Esophagus muscularis mucosa (tissue), 4 donors: ENCODE data around the gene THBS3. TPM values are rescaled to one million over a fixed set of nuclear protein-coding genes. Genes with fewer than 3 reads are reported as not detected.

Source experiments
- DNase-seq: peaks from one replicate; pipeline ENCODE4 v3.0.0-alpha.2; 2017; ENCODE audit errors: extremely low spot score
- H3K27ac ChIP-seq, 4 donors: fragments of 200-600 bp; sonication (generic); replicated peaks in 1 of 4; 1 replicate in 3 of 4; 2 replicates in 1 of 4; pipeline ENCODE4 v1.5.1; 2016 to 2019; ENCODE audit warnings: mild to moderate bottlenecking in 1 of 4
- H3K27me3 ChIP-seq, 4 donors: fragments of 200-600 bp; sonication (generic); one replicate each; pipeline versions ENCODE4 v1.5.1 to v1.6.0; 2016 to 2019
- H3K36me3 ChIP-seq, 4 donors: fragments of 200-600 bp; sonication (generic); one replicate each; pipeline ENCODE4 v1.5.1; 2016 to 2019
- H3K4me1 ChIP-seq, 4 donors: fragments of 200-600 bp; sonication (generic); one replicate each; pipeline ENCODE4 v1.5.1; 2016 to 2019
- H3K4me3 ChIP-seq, 4 donors: fragments of 200-600 bp; sonication (generic); 1 replicate in 2 of 4; 2 replicates in 2 of 4; pipeline ENCODE4 v1.5.1; 2016 to 2019; ENCODE audit warnings: mild to moderate bottlenecking in 4 of 4, moderate library complexity in 1 of 4
- H3K9me3 ChIP-seq, 4 donors: fragments of 200-600 bp; sonication (generic); 1 replicate in 3 of 4; 2 replicates in 1 of 4; pipeline ENCODE4 v1.5.1; 2016 to 2019
- CTCF ChIP-seq, 3 experiments: fragments of 200-600 bp in 2 of 3; fragments of 450-650 bp in 1 of 3; sonication (generic) in 2 of 3; IDR thresholded peaks; one replicate each; pipeline ENCODE4 v1.5.1; 2017 to 2019; ENCODE audit warnings: antibody characterized with exemption in 3 of 3, mild to moderate bottlenecking in 2 of 3, moderate library complexity in 1 of 3
- EP300 ChIP-seq: sonication (generic); formaldehyde crosslinking; IDR thresholded peaks from one replicate; pipeline ENCODE4 v1.6.1; 2017; ENCODE audit warnings: antibody characterized with exemption
- POLR2A ChIP-seq: fragments of 450-650 bp; IDR thresholded peaks from one replicate; pipeline ENCODE4 v1.6.1; 2017; ENCODE audit warnings: antibody characterized with exemption, moderate library complexity, mild to moderate bottlenecking, low read depth
- POLR2AphosphoS5 ChIP-seq, 2 donors: sonication (generic); formaldehyde crosslinking; IDR thresholded peaks; one replicate each; pipeline ENCODE4 v1.6.1; 2017; ENCODE audit warnings: antibody characterized with exemption in 2 of 2
- WGBS: methylation state at CpG from one replicate; pipeline ENCODE4 v1.1.5; 2018; 5-methylcytosine and 5-hydroxymethylcytosine counted together
- intact Hi-C: fragments of 100-400 bp; cut with DNase I; formaldehyde crosslinking; loops from one replicate; pipeline ENCODE4 v1.15.1; 2023
- total RNA-seq, 4 donors: library from RNA; depleted of rRNA; stranded (reverse); fragments of >200 nt; gene quantifications; one replicate each; pipeline versions ENCODE4 v1.1.0 to v1.2.1, GENCODE V29; 2016

THBS3 gene
- total RNA-seq, 4 donors from 2014 or later, result 16.2 to 37.4 (median 23.4) TPM

GRCh38 chr1:155210314-155211104, 2.8 kb upstream of the THBS3 start:
- TF ChIP-seq CTCF (IDR thresholded peaks at IDR 0.05), result no peak
- no peak for TF ChIP-seq POLR2AphosphoS5 (IDR thresholded peaks at IDR 0.05)
- TF ChIP-seq EP300, result no peak
- no peak for TF ChIP-seq POLR2A
- WGBS, result 70% methylated on average over 4 of the region's 4 CpGs
- H3K27ac ChIP-seq, result peak overlapping the region; percentile 28 to 100 (median 71)
- H3K36me3 ChIP-seq, result peaks cover 0 to 36% (median 25%) of the 10 kb centered on the region in 4 donors
- no peak overlapping the region for H3K4me3 ChIP-seq
- no peaks in the 10 kb centered on the region for H3K9me3 ChIP-seq
- DNase-seq, result no peak
- intact Hi-C loops, result no loop called here
- no peaks in the 10 kb centered on the region for H3K27me3 ChIP-seq
- peaks cover 23 to 54% (median 43%) of the 10 kb centered on the region in 4 donors for H3K4me1 ChIP-seq

DNA sequence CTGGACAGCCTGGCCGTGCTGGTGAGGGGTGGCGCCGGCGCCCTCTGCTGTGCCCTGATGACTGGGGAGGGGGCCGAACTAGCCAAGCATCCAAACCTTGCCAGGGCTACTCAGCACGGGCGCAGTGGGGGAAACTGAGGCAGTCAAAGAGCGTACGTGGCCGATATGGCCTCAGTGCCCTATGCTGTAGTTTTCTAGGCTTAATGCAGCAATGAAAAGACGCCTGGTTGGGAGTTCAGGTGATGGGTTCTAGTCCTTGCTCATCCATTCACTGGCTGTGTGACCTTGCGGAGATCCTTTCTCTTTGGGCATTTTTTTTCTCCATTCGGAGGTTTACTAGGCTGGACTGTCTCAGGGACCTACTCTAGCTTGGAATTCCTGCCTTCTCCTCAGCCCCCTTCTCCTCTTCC, 1.6 kb upstream of the THBS3 start:
- TF ChIP-seq CTCF (IDR thresholded peaks at IDR 0.05) (no peak), POLR2AphosphoS5 (IDR thresholded peaks at IDR 0.05) (no peak), EP300 (no peak), POLR2A (no peak)
- no peaks in the 10 kb centered on the region for H3K9me3 ChIP-seq
- intact Hi-C loops, result no loop called here

GRCh38 chr1:155208541-155209311, 1.0 kb upstream of the THBS3 start, which contains the start of gene MTX1:
MTX1 (plus strand) TSS chr1:155208695; CDS start chr1:155208805, 110 bp downstream.
- WGBS, result under 1% methylated on average over 23 of the region's 64 CpGs
- DNase-seq, result peak; percentile 97
- peak; percentile 60 to 86 for TF ChIP-seq POLR2AphosphoS5 (IDR thresholded peaks at IDR 0.05)
- TF ChIP-seq POLR2A, result peak; percentile 40
- no peak for TF ChIP-seq EP300
- TF ChIP-seq CTCF (IDR thresholded peaks at IDR 0.05), result no peak
- intact Hi-C loops, result loop anchor here (1.0 kb wide), 1 partner anchor 19 kb away; no protein-coding TSS in a partner anchor
- no peaks in the 10 kb centered on the region for H3K27me3 ChIP-seq
- H3K4me3 ChIP-seq, result peak within 1 kb of the TSS; percentile 73 to 96 (median 87)
- H3K4me1 ChIP-seq, result peaks cover 23 to 63% (median 43%) of the 10 kb centered on the region in 4 donors
- peak within 1 kb of the TSS; percentile 98 to 100 (median 99) for H3K27ac ChIP-seq
- H3K36me3 ChIP-seq, result peaks cover 0 to 33% (median 21%) of the 10 kb centered on the region in 4 donors
- H3K9me3 ChIP-seq, result no peaks in the 10 kb centered on the region

More for the DNA sequence above, 1.6 kb upstream of the THBS3 start:
- H3K36me3 ChIP-seq, result peaks cover 0 to 32% (median 21%) of the 10 kb centered on the region in 4 donors
- H3K27ac ChIP-seq, result peak overlapping the region; percentile 98 to 100 (median 99)
- peaks cover 23 to 63% (median 43%) of the 10 kb centered on the region in 4 donors for H3K4me1 ChIP-seq
- no peak for DNase-seq
- H3K4me3 ChIP-seq, result peak overlapping the region; percentile 73 to 96 (median 87)
- H3K27me3 ChIP-seq, result no peaks in the 10 kb centered on the region
- WGBS, result 5% methylated on average over 13 of the region's 13 CpGs

GRCh38 chr1:155206891-155207805, 549 bp downstream of the THBS3 start:
- H3K27ac ChIP-seq, result peak overlapping the region; percentile 98 to 100 (median 99)
- no peaks in the 10 kb centered on the region for H3K9me3 ChIP-seq
- H3K4me1 ChIP-seq, result peaks cover 23 to 63% (median 43%) of the 10 kb centered on the region in 4 donors
- intact Hi-C loops, result no loop called here
- peak overlapping the region; percentile 73 to 96 (median 87) for H3K4me3 ChIP-seq
- TF ChIP-seq POLR2AphosphoS5 (IDR thresholded peaks at IDR 0.05), result peak; percentile 60 to 75
- no peak for TF ChIP-seq EP300
- TF ChIP-seq POLR2A, result no peak
- TF ChIP-seq CTCF (IDR thresholded peaks at IDR 0.05), result peak; percentile 83 to 92 (median 84)
- no peaks in the 10 kb centered on the region for H3K27me3 ChIP-seq
- DNase-seq, result peak; percentile 97
- peaks cover 0 to 39% (median 19%) of the 10 kb centered on the region in 4 donors for H3K36me3 ChIP-seq
- WGBS, result 20% methylated on average over 12 of the region's 13 CpGs
